ENCODE data around the gene SIL1.

GRCh38 chr5:138920181-138920580 is 278.0 kb downstream of the SIL1 start:
- TF ChIP-seq CTCF (IDR thresholded peaks at IDR 0.05): no peak
- TF ChIP-seq EP300 (IDR thresholded peaks at IDR 0.05): no peak
